GM18909 (cell line): ENCODE measurements around the gene CGN.

Source experiments
- ATAC-seq: cut with Tn5 transposase; IDR thresholded peaks from one replicate; pipeline ENCODE4 v1.9.1; 2021; ENCODE audit warnings: mild to moderate bottlenecking; ENCODE audit not compliant: unreplicated experiment, poor library complexity

Gene CGN

DNA sequence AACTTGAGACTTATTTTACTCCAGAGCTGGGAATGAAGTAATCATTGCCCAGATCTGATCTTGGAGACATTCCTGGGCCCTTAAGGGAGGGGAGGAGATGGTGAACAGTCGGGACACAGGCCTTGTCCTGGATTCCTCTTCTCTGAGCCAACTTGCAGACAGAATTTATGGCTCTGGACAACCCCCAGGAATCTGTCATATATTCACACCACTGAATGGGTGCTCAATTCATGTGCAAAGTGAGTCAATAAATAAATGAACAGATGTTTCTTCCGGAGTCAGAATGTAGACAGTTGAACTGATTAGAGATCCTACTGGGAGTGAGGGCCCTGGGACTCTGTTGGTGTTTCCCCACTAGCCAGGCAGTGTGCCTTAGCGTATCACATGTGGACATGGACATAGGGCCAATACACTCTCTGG is 31.5 kb downstream of the CGN start:
- no peak for ATAC-seq

DNA sequence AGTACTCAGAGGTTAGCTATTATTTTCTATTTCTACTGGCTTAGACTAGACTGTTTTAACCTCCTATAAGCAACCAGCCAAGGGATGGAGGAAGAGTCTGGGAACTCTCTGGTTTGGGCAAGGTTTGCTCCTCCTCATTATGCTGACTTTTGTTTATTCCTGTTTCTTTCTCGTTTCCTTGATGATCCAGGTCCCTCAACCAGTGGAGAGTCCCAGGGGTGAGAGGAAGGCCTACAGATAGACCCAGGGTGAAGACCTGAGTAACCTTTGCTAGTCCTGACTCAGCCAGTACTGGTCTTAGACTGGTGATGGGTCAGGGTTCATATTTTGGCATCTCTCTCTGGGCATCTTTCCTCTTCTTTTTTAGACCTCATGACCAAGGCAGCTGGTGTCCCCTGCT is 34.4 kb downstream of the CGN start:
- ATAC-seq, result no peak

GRCh38 chr1:151546011-151546925 is 35.1 kb downstream of the CGN start:
- no peak for ATAC-seq

GRCh38 chr1:151547119-151547899 is 36.1 kb downstream of the CGN start:
- ATAC-seq, result no peak

DNA sequence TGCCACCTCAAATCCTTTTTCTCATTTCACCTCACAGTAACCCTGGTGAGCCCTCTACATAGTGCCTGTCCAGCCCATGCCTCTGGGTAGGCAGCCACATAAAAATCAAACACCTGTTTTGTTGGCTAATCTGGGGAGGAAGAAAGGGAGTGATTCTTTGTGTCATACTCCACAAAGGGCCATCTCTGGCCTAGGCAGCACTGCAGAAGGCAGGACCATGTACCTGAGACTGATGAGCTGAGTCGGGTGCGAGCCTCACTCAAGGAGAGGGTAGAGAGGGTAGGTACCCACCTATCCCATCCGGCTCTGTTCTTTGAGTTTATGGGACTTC is 36.7 kb downstream of the CGN start:
- ATAC-seq, result no peak

- no peak for ATAC-seq
Observed at GRCh38 chr1:151549199-151549598, 38.0 kb downstream of the CGN start.

DNA sequence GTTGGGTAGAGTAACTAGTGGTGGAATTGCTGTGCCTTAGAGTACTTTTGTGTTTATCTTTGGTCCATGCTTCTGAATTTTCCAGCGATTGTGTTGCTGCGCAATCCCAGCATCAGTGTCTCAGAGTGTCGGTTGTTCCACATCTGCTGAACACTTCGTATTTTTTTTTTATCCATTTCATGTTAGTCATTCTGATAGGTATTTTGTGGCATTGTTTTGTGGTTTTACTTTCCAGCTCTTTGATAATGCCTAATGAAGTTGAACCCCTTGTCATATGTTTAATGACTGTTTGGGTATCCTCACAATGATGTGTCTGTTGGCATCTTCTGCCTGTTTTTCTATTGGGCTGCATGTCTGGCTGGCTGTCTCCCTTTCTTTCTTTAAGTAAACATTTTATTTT is 42.5 kb downstream of the CGN start:
- no peak for ATAC-seq

GRCh38 chr1:151556052-151556451 is 44.9 kb downstream of the CGN start:
- no peak for ATAC-seq

- ATAC-seq, result no peak
Observed at GRCh38 chr1:151562661-151563060, 51.5 kb downstream of the CGN start.

DNA sequence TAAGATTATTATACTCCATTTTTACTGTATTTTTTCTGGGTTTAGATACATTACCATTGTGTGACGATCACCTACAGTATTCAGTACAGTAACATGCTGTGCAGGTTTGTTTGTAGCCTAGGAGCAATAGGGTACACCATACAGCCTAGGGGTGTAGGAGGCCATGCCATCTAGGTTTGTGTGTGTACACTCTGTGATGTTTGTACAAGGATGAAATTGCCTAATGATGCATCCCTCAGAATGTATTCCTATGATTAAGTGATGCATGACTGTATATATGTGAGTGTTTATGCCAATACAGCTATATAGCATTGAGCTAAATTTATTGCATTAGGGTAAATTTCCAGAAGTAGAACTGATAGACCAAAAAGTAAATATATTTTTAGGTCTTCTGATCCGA is 52.2 kb downstream of the CGN start:
- ATAC-seq, result no peak

- no peak for ATAC-seq
Observed at GRCh38 chr1:151565502-151566189, 54.5 kb downstream of the CGN start.

DNA sequence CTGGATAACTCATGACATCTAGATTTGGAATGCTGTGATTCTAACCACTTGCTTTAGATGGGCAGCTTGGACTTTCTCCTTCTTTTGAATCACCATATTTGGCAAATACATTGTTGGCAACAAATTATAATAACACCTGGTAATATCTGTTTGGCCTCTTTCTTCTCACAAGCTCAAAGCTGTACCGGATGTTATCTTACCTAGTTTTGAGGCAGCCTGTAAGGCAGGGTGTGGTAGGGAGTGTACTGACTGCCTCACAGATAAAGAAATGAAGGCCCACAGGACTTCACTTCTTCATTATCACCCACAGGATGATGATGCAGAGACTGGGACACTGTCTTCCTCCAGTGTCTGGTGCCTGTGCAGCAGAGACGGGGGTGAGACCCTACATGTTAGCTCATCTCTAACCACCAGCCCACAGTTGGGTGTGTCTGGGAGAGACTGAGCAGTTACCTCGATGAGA is 57.5 kb downstream of the CGN start:
- ATAC-seq, result no peak

GRCh38 chr1:151570819-151571218 is 59.6 kb downstream of the CGN start:
- no peak for ATAC-seq

DNA sequence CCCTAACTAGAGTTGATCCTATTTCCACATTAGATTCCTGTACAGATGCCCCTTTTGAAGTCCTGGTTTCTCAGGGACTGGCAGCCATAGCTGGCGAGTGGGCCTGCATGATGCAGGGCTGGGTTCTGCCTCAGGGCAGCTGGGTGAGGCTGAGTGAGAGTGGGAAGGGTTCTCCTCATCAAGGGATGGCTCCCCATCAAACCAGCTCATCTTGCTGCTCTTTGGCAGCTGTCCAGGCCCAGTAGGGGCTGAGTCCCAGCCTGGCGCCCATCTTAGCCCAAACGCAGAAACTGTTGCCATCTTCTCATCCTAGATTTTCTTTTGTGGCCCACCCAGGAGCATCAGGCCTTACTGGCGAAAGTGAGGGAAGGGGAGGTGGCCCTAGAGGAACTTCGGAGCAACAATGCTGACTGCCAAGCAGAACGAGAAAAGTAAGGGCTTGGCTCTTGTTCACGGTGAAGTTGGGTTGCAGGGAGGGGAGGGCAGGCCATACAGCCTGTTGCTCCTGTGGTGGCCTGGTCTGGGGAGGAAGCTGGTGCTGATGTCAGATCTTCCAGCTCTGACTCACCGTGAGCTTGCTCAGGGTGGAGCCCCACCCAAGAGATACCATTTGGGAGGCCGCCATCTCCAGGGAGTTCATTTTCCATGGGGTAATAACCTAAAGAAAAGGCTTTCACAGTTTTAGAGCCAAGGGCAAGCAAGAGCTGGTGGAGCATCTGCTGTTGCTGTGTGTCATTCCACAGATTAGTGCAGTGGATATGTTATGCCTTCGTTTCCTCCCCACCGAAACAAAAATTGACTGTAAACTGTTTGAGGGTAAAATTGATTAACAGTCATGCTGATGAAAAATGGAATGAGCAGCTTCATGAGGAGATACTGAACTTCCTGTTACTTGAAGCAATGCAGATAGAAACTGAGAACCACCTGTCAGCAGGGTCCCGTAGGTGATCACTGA is 63.7 kb downstream of the CGN start:
- no peak for ATAC-seq

GRCh38 chr1:151577173-151577572 is 66.0 kb downstream of the CGN start:
- no peak for ATAC-seq

GRCh38 chr1:151578941-151579340 is 67.8 kb downstream of the CGN start:
- ATAC-seq, result no peak

DNA sequence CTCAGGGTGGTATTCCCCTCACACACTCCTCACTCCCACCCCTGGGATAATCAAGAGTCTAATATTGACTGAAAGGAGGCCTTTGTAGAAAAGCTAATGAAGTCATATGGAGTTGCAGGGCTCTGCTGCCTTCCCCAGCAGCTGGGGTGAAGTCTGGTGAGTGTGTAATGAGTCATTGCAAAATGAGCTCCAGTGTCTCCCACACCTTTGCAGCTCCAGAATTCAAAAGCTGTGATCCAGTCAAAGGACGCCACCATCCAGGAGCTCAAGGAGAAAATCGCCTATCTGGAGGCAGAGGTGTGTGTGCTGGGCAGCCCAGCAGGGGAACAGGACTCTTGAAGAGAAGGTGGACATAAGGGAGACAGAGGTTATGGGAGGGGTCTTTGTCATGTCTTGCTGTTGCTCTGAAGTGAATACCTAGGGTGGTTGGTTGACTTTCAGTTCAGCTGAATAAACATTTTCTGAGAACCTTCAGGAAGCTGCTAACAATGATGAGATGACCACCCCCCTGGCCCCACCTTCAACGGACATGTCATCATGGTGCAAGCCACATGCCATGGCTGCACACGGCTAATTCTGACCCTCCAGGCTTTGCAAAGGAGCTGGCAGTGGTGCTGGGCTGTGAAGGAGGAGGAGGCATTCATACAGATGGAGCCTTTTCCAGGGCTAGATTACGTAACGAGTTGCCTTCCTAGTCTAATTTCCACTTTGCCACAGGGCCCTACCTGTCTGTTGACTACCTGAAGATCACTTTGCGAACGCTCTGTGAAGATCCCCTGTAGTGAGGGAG is 68.4 kb downstream of the CGN start:
- no peak for ATAC-seq

DNA sequence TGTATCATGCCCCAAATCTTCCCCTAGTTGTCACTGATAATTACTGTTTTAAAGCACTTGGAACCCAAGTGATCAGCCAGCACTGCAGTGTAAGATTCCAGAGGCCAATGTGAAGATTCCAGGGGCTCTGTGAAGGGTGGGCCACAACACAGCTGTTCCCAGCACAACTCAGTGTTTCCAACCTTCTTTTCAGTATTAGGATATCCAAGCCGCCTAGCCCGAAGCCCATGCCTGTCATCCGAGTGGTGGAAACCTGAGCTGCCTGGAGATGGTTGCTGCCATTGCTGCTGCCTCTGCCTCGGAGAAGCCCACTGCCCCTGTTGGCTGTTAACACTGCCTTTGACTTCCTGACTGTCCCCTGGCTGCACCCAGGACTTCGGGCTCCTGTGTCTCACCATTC is 70.3 kb downstream of the CGN start:
- ATAC-seq, result no peak

DNA sequence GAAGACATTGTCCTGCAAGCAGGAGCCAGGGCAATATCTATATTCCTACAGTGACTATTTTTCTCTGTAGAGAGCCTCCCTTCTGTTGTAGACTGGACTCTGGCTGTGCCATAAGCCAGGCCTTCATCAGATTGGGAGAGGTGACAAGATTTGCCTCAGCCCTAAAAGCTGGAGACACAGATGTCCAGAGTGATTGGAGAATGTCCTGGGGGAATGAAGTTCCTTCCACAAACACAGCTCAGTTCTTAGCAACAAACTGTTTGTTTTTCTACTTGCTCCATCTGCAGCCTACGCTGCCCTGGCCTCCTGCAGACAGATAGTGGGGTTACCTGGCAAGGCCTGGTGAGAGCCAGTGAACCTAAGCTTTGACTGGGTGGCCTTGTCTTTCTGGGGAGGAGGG is 70.7 kb downstream of the CGN start:
- no peak for ATAC-seq
